Breast epithelium (tissue), 3 donors: Measurements from ENCODE around the gene ASB2.

ENCODE experiments used
- POLR2A ChIP-seq: fragments of 450-650 bp; IDR thresholded peaks from one replicate; pipeline ENCODE4 v1.6.1; 2016; ENCODE audit warnings: antibody characterized with exemption, mild to moderate bottlenecking, moderate library complexity
- POLR2AphosphoS5 ChIP-seq, 3 donors: sonication (generic); formaldehyde crosslinking; IDR thresholded peaks; one replicate each; pipeline ENCODE4 v1.6.1; 2017; ENCODE audit warnings: antibody characterized with exemption in 3 of 3
- TF ChIP-seq, protein P1 (sequence below), 3 donors: fragments of 450-650 bp; IDR thresholded peaks; one replicate each; pipeline ENCODE4 v1.5.1; 2016 to 2017; ENCODE audit warnings: antibody characterized with exemption in 3 of 3, mild to moderate bottlenecking in 3 of 3, moderate library complexity in 3 of 3

DNA sequence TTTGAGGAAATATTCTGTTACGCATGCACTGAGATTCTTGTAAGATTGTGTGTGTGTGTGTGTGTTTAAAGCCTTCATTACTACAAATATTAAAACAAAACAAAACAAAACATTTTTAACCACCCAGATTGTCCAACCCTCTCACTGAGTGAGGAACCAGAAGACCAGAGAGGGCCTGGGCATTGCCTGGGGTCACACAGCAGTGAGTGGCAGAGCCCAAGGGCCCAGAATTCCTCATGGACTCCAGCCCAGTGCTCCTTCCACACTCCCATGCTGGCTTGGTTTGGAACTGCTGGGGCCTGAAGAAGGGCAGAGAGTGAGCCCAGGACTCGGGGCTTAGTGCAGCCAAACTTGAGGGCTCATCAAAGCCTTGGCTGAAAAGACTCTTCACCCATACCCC is 48.2 kb upstream of the ASB2 start:
- no peak for TF ChIP-seq POLR2A
- no peak for TF ChIP-seq POLR2AphosphoS5 (IDR thresholded peaks at IDR 0.05)
- TF ChIP-seq, protein P1, sequence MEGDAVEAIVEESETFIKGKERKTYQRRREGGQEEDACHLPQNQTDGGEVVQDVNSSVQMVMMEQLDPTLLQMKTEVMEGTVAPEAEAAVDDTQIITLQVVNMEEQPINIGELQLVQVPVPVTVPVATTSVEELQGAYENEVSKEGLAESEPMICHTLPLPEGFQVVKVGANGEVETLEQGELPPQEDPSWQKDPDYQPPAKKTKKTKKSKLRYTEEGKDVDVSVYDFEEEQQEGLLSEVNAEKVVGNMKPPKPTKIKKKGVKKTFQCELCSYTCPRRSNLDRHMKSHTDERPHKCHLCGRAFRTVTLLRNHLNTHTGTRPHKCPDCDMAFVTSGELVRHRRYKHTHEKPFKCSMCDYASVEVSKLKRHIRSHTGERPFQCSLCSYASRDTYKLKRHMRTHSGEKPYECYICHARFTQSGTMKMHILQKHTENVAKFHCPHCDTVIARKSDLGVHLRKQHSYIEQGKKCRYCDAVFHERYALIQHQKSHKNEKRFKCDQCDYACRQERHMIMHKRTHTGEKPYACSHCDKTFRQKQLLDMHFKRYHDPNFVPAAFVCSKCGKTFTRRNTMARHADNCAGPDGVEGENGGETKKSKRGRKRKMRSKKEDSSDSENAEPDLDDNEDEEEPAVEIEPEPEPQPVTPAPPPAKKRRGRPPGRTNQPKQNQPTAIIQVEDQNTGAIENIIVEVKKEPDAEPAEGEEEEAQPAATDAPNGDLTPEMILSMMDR (IDR thresholded peaks at IDR 0.05), result no peak
